AG04449 (cell line): ENCODE measurements around the gene FOCAD.
A peak's percentile ranks its signal among the peaks of the same experiment; 100 is the strongest.

Experiments
- CTCF ChIA-PET: fragments of 350-600 bp; formaldehyde crosslinking; extraction: SDS; loops from one replicate; lab custom pipeline; 2021; ENCODE audit warnings: antibody characterized with exemption; lab: Yijun Ruan, JAX
- POLR2A ChIA-PET: fragments of 400-600, 350-600 bp; formaldehyde crosslinking; extraction: SDS; loops from one replicate; lab custom pipeline; 2020; ENCODE audit warnings: antibody characterized with exemption, inconsistent platforms; lab: Yijun Ruan, JAX
- DNase-seq: peaks from one replicate; pipeline ENCODE4 v3.0.0-alpha.2; 2010; ENCODE audit warnings: low read depth, low spot score
- H3K4me3 ChIP-seq: 2 replicates; pipeline ENCODE4 v1.5.1; 2011; ENCODE audit warnings: low read depth, mild to moderate bottlenecking, control low read depth, low read length
- TF ChIP-seq, protein P1 (sequence below): IDR thresholded peaks from one replicate; pipeline ENCODE4 v1.5.1; 2011; ENCODE audit warnings: mild to moderate bottlenecking, moderate library complexity, low read length, control low read depth, inconsistent platforms; ENCODE audit not compliant: insufficient read depth; ENCODE audit errors: missing control alignments

Gene FOCAD

DNA sequence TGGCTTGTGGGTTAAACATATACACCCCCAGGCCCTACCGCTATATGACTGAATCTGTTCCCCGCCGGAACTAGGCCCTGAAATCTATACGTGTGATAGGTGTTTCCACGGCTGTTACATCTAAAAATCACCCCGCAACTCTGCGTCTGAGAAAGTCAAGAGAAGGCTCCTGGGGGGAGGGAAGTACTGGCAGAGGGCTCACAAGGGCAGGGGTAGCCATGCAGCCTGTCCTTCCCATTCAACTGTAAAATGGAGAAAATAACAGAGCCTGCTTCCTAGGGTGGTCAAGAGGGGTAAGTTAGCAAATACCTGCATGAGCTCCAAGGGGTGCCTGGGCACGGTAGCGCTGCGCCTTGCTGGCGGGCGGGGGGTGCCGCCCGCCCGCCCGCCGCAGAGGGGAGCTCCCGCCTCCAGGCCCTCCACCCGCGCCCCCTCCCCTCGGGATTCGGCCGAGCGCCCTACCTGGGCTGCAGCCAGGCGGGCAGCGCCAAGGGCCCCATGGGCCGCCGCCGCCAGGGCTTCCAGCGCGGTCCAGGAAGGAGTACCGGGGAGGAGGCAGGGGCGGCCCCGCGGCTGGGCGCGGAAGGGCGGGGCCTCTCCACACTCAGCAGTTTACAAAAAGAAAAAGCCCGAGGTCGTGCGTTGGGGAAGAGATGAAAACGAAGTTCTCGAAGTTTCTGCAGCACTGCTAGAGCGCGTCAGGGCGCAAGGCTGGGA is 347.2 kb downstream of the FOCAD start, which contains the start of gene HACD4:
HACD4 (minus strand) TSS at position 550 of the 717 bp plus-strand sequence; CDS start at position 500, 50 bp downstream.
- CTCF ChIA-PET = no interaction called here
- no peak for DNase-seq
- peak within 1 kb of the TSS; percentile 60 for H3K4me3 ChIP-seq
- POLR2A ChIA-PET = no interaction called here
- TF ChIP-seq, protein P1, sequence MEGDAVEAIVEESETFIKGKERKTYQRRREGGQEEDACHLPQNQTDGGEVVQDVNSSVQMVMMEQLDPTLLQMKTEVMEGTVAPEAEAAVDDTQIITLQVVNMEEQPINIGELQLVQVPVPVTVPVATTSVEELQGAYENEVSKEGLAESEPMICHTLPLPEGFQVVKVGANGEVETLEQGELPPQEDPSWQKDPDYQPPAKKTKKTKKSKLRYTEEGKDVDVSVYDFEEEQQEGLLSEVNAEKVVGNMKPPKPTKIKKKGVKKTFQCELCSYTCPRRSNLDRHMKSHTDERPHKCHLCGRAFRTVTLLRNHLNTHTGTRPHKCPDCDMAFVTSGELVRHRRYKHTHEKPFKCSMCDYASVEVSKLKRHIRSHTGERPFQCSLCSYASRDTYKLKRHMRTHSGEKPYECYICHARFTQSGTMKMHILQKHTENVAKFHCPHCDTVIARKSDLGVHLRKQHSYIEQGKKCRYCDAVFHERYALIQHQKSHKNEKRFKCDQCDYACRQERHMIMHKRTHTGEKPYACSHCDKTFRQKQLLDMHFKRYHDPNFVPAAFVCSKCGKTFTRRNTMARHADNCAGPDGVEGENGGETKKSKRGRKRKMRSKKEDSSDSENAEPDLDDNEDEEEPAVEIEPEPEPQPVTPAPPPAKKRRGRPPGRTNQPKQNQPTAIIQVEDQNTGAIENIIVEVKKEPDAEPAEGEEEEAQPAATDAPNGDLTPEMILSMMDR = no peak

DNA sequence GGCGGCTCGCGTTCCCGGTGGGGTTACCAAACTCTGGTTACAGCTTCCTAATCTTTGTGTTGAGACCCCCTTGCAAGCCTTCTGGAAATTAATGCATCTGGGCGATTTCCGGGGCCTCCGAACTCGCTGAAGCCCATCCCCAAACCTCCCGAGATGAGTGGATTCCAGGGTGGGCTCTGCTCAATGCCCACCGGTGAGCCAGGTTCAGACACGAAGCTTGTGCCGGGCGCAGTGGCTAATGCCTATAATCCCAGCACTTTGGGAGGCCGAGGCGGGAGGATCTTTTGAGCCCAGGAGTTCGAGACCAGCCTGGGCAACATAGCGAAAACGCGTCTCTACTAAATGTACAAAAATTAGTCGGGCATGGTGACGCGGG is 347.7 kb downstream of the FOCAD start:
- CTCF ChIA-PET = no interaction called here
- POLR2A ChIA-PET = no interaction called here
- H3K4me3 ChIP-seq = peak overlapping the region; percentile 60
- TF ChIP-seq, protein P1 = no peak
- no peak for DNase-seq

DNA sequence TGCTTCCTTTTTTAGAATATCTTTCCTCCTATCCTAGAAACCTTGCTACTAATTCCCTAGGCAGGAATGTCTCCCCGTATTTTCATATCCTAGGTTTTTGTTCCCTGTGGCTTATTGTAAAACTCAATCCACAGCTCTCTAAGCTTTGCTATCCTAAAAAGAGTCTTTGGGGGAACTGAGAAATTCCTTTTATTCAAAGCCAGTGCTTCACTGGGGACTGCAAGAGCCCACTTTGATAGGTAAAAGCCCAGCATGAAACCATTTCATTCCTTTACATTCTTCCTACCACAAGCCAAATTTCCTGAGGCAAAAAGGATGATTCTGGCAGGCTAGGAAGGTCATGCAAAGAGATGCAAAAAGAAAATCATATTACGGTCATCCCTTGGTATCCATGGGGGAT is 353.2 kb downstream of the FOCAD start:
- ChIA-PET CTCF (no interaction called here), POLR2A (no interaction called here)
- no peak overlapping the region for H3K4me3 ChIP-seq
- no peak for DNase-seq
- TF ChIP-seq, protein P1 = no peak

DNA sequence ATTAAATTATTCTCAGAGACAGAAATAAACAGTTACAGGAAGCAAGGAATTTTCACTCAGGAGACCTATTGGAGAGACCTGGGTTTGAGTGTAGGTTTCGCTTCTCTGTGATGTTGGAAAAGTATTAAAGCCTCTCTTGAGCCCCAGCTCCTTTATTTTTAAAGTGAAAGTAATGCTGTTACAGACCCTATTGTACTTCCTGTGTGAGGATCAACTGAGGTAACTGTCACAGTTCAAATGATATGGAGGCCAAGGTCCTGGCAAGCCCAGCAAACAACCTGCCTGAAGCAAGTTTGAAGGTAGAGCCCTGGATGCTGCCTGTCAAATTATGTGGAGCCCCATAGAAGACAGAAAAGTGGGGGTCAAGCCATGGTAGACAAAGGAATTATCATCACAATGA is 355.2 kb downstream of the FOCAD start:
- ChIA-PET POLR2A (no interaction called here), CTCF (no interaction called here)
- no peak overlapping the region for H3K4me3 ChIP-seq
- TF ChIP-seq, protein P1 = no peak
- DNase-seq = no peak

DNA sequence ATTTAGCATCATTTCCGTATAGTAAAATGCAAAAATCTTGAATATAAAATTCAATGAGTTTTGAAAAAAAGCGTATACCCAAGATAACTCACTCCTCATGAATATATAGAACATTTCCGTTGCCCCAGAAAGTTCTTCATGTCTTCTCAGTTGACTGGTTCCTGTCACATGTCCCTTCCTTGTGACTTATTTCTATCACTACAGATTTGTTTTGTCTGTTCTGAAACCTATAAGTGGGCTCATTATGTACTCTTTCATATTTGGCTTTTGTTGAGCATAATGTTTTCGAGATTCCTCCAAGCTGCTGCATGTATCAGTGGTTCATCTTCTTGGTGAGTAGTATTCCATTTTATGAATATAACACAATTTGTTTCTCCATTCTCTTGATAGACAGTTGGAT is 358.4 kb downstream of the FOCAD start:
- ChIA-PET CTCF (interaction anchor here (1.5 kb wide), 1 partner anchor 12 kb away, joined by 3 read pairs; no protein-coding TSS in a partner anchor), POLR2A (no interaction called here)
- TF ChIP-seq, protein P1 = no peak
- no peak for DNase-seq
- no peak overlapping the region for H3K4me3 ChIP-seq

DNA sequence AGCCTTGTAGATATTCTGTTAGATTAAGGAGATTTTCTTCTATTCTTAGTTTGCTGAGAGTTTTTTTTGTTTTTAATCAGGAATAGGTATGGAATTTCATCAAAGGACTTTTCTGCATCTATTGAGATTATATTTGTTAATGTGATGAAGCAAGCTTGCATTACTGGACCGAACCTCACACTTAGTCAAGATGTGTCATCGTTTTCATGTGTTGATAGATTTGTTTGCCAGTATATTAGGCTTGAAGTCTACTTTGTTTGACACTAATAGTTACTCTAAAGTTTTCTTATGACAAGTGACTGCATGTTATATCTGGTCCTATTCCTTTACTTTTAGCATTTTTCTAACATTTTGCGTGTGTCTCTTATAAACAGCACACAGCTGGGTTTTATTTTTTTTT is 359.8 kb downstream of the FOCAD start:
- CTCF ChIA-PET = interaction anchor here (0.6 to 0.7 kb wide), 2 partner anchors 49 to 66 kb away, joined by 3 read pairs; no protein-coding TSS in a partner anchor
- TF ChIP-seq, protein P1 = no peak
- POLR2A ChIA-PET = no interaction called here
- no peak overlapping the region for H3K4me3 ChIP-seq
- DNase-seq = no peak
